ENCODE results near the gene SLC35G3. TPM values are rescaled to one million over a fixed set of nuclear protein-coding genes. Genes with fewer than 3 reads are reported as not detected.
"Not testable (repeated sequence)": the region's sequence is repeated elsewhere in the genome, so short reads cannot be mapped to it uniquely, and the experiment has no call there.

SLC35G3 gene
- total and polyA plus RNA-seq, 2 of the 4 experiments (the other 2 are of a cell fraction): not detected

DNA sequence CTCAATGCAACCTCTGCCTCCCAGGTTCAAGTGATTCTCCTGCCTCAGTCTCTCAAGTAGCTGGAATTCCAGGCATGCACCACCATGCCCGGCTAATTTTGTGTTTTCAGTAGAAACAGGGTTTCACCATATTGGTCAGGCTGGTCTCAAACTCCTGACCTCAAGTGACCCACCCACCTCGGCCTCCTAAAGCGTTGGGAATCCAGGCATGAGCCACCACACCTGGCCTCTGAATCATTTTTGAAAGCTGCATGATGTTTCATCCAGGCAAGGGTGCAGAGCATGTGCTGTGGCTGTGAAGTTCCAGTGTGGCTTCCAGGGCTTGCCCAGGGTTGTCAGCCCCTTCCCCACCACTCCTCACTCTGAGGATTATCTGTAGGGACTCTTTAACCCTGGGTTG lies 21.9 kb downstream of the SLC35G3 start:
- H3K27ac ChIP-seq (ENCODE audit: insufficient read depth, low read length); H3K27me3 ChIP-seq (ENCODE audit: control insufficient read depth, insufficient read depth, low read length); H2BK5ac ChIP-seq (ENCODE audit: low read depth, low read length, poor library complexity, severe bottlenecking); H3K9me1 ChIP-seq (ENCODE audit: insufficient read depth, low read length); H3K56ac ChIP-seq (ENCODE audit: extremely low read depth, insufficient read depth, low read length); H3K18ac ChIP-seq (ENCODE audit: low read depth, low read length); H3K4me2 ChIP-seq (ENCODE audit: low read depth, low read length); H4K91ac ChIP-seq (ENCODE audit: insufficient read depth, low read depth, low read length); H3K9ac ChIP-seq (ENCODE audit: low read depth, low read length); H3K4ac ChIP-seq (ENCODE audit: low read depth, low read length); CTCF ChIA-PET; in situ Hi-C loops (cut with MboI; ENCODE audit: low sequenced_read_pairs); H3K9me3 ChIP-seq (ENCODE audit: control insufficient read depth, insufficient read depth, low read length); H4K5ac ChIP-seq (ENCODE audit: low read depth, low read length); H2AFZ ChIP-seq (replicated peaks; ENCODE audit: low read length, poor library complexity); H2AK9ac ChIP-seq (replicated peaks; ENCODE audit: low read depth, low read length, poor library complexity); H4K20me1 ChIP-seq (ENCODE audit: insufficient read depth, low read length); H4K8ac ChIP-seq (ENCODE audit: low read depth in 2 of 2, low read length in 2 of 2); H3K36me3 ChIP-seq (ENCODE audit: control insufficient read depth, insufficient read depth, low read length); ATAC-seq (ENCODE audit: low read depth); H3K14ac ChIP-seq (replicated peaks; ENCODE audit: low read depth, low read length); H2BK120ac ChIP-seq (ENCODE audit: low read depth, low read length); H3K4me1 ChIP-seq (ENCODE audit: control insufficient read depth, insufficient read depth, low read length); H3K79me1 ChIP-seq (ENCODE audit: low read depth in 1 of 2, low read length in 2 of 2); H2BK20ac ChIP-seq (ENCODE audit: low read depth, low read length); POLR2A ChIA-PET (ENCODE audit: unreplicated experiment); dilution Hi-C loops (cut with HindIII; ENCODE audit: low sequenced_read_pairs, unreplicated experiment); H3K4me3 ChIP-seq (ENCODE audit: insufficient read depth, low read depth, low read length); DNase-seq; BruUV-seq (replicated peaks); H2AK5ac ChIP-seq (ENCODE audit: low read depth, low read length); H2BK15ac ChIP-seq (ENCODE audit: low read depth, low read length); H3K23ac ChIP-seq (ENCODE audit: low read depth, low read length): not testable (repeated sequence)
- 86% methylated on average over 1 of the region's 3 CpGs; no CpG with 5 or more reads in 1 of the 2 experiments for WGBS, 2 experiments (ENCODE audit: extremely low coverage in 2 of 2, insufficient read length in 1 of 2)
- intact Hi-C loops (cut with micrococcal nuclease): loop anchor here (1.0 to 10.0 kb wide), 3 partner anchors 70 to 575 kb away; partner anchors contain the start of genes SLFN12 and SLFN5
